Effector CD8-positive, alpha-beta T cell (primary cell): ENCODE data around the gene NFIC.
"Not testable (repeated sequence)": the region's sequence is repeated elsewhere in the genome, so short reads cannot be mapped to it uniquely, and the experiment has no call there.

Source experiments
- DNase-seq: peaks from one replicate; lab custom pipeline; 2025; lab: John Stamatoyannopoulos, UW

Gene NFIC

GRCh38 chr19:3423183-3423829 lies 56.9 kb downstream of the NFIC start:
- no peak for DNase-seq

DNA sequence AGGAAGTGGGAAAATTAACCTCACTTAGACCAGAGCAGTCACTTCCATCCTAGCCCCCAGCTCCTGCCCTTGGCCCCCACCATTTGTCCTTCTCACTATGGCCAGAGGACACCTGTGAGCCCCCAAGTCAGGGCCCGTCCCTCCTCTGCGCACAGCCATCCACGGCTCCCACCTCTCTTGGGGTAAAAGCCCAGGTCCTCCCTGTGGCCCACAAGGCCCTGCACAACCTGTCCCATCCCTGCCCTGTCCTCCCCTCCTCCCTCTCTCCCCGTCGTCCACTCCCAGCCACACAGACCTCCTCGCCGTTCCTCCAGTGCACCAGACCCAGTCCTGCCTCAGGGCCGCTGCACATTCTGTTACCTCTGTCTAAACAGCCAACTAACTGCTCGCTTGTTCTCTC lies 60.0 kb downstream of the NFIC start:
- no peak for DNase-seq

- not testable (repeated sequence) for DNase-seq
These were observed 63.9 kb downstream of the NFIC start for GRCh38 chr19:3430366-3430680.

DNA sequence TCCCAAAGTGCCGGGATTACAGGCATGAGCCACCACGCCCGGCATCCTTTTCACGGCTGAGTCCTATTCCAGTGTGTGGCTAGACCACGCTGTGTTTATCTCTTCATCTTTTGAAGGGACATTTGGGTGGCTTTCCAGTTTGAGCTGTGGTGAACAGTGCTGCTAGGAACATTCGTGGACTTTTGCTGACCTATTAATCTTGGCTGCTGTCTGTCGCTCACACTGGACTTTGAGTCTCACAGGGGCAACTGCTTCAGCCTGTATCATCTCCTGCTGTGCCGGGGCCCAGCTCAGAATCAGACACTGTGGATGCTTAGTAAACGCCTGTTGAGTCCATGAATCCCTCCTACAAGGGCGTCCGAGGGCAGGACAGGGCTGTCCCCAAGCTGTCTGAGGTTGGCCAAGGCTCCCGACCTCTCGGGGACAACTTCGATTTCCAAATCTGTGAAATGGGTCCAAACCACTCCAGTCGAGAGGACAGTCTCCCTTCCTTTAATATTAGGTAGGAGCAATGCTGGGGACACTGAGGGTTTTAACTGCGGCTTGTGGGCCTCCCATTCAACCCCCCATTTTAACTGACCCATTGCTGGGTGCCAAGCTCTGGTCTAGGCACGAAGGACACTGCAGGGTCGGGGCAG lies 65.5 kb downstream of the NFIC start:
- DNase-seq = no peak

DNA sequence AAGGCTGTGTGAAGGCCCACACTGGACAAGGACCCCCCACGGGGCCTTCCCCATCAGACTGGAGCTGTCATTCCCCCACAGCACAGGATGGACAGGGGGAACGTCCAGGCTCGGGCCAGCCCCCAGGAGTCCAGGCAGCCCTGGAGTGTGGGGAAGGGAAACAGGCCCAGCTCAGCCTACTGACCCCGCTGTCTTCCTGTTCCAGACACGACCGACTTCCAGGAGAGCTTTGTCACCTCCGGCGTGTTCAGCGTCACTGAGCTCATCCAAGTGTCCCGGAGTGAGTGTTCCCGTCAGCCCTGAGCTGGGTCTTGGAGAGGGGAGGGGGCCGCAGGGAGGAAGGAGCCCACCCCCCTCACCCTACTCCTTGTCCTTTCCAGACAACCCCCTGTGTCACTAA lies 66.9 kb downstream of the NFIC start:
- DNase-seq = no peak

DNA sequence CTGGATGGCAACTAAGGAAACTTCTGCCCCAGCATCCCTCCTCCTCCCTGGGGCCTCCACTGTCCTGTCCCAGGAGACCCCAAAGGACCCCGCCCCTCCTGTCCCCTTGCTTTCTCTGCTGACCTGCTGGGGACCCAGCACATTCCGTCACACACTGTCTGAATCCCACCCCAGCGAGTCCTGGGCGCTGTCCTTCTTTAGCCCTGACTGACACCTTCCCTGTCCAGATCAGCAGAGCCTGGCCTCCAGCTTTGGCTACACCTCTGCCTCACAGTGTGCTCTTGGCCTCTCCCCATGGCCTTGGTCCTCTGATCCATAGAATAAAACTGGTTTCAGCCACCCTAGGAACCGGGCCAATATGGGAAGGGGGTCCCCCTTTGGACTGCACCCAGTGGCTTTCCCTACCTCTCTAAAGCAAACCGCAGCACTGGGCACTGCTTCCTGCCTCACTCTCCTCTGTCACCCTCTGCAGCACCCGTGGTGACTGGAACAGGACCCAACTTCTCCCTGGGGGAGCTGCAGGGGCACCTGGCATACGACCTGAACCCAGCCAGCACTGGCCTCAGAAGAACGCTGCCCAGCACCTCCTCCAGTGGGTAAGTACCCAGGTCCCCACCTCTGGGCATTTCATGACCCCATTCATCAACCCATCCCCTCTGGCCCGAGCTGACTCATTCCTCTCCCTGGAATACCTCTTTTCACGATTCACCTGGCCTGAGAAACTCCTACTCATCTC lies 67.6 kb downstream of the NFIC start:
- no peak for DNase-seq

DNA sequence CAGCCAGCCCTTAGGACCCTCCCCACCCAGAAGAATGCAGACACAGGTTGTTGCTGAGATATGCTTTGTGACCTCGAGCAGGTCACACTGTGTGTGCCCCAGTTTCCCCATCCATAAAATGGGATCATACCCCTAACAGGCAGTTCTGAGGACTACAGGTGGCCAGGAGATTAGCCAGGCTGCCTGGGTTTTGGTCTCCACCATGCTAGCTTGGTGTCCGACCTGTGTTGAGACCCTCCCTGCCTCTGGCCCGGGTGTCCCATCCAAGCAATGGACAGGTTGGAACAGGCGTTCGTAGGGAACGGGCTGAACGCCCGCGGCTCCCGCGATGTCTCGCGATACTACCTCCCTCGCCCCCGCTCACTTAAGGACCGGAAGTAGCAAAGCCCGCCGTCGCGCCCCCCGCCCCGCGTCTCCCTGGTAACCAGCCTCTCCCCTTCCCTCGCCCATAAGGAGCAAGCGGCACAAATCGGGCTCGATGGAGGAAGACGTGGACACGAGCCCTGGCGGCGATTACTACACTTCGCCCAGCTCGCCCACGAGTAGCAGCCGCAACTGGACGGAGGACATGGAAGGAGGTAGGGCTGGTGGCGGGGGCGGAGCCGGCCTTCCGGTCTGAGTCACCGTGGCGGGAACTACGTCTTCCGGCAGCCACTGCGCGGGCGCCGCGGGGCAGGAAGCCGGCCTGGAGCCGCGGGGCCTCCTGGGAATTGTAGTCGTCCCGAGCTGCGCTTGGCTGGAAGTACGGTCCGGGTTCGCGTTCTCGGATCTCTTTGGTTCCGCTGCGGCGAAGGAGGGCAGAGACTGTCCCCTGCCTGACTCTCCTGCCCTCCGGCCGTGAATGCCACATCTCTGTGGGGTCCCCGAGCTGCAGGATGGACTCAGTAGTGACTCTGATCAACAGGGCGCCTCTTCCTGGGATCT lies 68.5 kb downstream of the NFIC start:
- peak; percentile 89 for DNase-seq

GRCh38 chr19:3440082-3440481 lies 73.7 kb downstream of the NFIC start:
- DNase-seq = peak; percentile 29

DNA sequence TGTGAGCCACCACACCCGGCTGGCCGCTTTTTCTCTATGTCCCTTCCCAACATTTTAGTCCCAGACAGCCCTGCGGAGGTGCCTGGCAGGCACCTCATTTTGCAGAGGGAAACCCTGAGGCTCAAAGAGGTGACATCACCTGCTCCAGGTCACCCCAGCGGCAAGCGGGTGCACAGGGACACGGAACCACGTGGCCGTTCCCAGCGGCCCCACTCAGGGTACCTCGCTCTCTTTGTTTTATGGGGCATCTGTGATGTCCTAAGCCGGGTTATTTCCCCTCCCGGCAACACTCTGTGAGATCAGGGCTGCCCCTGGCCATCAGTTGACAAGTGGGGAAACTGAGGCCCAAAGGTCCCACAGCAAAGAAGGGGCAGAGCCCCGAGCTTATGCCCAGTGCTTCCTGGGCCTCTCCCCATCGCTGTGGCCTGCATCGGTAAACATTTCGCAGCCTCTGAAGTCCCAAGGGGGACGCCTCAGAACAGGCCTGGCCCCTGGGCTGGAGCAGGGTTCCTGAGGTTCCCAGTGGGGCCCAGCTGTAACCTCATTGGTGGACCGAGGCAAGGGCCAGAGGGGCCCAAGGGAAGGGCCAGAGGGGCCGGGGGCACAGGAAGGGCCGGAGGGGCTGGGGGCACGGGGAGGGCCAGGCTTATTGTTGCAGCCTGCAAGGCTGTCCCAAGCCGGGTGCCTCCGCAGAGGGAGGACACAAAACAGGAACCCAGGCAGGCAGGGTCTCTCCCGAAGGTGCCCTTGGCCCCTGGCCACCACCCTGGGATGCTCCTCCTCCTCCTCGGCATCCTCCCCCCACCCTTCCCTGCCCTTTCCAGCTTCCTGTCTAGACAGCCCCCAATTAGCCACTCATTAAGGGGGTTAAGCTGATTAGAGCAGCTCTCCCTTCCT lies 75.0 kb downstream of the NFIC start:
- no peak for DNase-seq

DNA sequence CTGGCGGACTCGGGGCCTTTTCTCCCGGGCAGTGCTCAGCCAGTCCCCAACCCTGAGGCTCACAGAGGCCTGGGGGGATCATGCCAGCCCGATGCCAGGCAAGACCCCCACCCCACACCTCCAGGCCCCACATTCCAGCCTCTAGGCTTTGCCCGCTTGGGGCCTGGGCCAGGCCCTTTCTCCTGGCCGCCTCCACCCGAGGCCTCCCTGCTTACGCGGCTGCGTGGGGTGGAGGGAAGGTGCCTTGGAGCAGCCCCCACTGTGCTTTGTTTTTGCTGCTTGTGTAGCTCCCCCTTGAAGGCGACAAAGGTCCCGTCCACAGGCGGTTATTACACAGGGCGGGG lies 75.6 kb downstream of the NFIC start:
- no peak for DNase-seq

DNA sequence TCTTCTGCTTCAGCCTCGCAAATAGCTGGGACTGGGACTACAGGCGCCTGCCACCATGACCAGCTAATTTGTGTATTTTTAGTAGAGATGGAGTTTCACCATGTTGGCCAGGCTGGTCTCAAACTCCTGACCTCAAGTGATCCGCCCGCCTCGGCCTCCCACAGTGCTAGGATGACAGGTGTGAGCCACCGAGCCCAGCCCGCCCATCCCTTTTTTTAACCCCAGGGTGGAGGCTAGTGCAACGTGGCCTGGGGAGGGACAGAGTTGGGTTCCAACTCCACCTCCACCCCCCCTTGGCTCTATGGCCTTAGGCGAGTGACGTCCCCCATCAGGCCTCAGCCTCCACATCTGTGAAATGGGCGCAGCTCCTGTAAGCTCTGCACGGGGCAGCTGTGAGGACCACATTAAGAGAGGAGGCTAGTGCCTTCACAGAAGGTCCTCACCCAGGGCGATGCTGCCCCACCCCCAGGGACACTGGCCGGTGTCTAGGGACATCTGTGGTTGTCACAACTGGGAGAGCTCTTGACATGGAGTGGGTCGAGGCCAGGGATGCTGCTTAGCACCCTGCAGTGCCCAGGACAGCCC lies 76.2 kb downstream of the NFIC start:
- DNase-seq = no peak

DNA sequence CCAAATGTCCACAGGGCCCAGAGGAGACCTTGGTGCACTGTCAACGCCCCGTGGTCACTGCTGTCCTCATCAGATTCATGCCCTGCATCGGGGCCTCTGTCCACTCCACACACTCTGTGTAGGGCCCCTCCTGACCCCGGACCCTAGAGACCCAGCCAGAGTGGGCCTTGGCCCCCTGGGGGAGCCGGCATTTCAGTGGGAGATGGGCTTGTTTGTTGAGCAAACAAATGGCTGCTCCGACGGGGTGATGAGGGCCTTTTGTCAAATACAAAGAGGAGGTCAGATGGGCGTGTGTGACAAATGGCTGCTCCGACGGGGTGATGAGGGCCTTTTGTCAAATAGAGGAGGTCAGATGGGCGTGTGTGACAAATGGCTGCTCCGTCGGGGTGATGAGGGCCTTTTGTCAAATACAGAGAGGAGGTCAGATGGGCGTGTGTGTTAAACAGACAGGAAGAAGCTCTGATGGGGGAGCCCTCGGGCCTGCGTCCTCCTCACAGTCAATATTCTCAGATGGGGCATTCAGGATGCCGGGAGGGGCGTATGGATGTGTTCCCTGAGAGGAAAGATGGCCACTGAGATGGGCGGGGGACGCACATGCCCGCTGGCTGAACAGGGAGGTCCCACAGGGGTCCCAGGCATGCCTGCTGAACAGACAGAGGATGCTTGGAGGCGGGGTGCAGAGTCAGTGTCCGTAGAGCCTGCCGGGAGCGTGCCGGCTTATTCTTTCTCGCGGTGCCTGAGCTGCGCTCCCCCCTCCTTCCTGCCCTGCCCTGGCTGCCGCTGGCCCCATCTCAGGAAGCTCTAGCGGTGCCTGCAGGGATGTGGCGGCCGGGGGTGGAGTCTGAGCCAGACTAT lies 77.7 kb downstream of the NFIC start:
- DNase-seq = no peak

DNA sequence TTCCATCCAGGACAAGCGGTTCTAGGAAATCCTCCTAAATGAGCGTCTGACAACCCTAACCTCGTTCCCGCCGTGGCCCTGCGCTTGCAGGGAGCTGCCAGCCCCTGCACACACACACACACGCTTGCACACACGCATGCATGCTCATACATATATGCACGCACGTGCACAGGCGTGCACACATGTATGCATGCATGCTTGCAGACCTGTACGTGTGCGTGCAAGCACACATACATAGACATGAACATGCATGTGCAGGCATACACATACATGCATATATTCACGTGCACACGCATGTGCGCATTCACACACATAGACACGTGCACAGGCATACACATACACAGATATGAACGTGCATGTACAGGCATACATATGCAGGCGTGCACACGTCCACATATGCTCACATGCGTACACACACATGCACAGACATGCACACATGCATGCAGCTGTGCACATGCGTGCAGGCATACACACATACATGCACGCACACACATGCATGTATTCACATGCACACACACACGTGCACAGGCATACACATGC lies 78.4 kb downstream of the NFIC start:
- DNase-seq = no peak

GRCh38 chr19:3446657-3447056 lies 80.3 kb downstream of the NFIC start:
- DNase-seq = not testable (repeated sequence)

GRCh38 chr19:3448616-3449334 lies 82.4 kb downstream of the NFIC start:
- DNase-seq = no peak

DNA sequence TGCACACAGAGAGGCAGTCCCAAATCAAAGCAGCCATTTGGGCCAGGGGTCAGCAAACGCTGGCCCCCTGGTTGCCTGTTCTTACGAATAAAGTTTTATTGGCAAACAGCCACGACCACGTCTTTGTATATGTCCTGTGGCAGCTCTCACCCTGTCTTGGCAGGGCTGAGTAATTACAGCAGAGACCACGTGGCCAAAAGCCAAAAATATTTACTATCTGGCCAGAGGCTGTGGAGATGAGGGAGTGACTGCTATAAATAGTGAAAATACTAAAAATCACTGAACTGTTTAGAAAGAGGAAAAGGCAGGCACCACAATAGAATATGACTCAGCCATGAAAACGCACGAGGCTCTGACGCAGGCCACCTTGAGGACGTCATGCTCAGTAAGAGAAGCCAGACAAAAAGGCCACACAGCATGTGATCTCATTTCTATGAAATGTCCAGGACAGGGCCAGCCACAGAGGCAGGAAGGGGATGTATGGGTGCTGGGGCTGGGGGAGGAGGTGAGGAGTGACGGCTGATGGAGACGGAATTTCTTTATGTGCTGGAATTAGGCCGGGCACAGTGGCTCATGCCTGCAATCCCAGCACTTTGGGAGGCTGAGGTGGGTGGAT lies 84.5 kb downstream of the NFIC start:
- DNase-seq = no peak

- no peak for DNase-seq
These were observed 85.1 kb downstream of the NFIC start for GRCh38 chr19:3451451-3451866.

GRCh38 chr19:3452171-3452941 lies 86.0 kb downstream of the NFIC start:
- no peak for DNase-seq
